ENCODE results near the gene SEC14L2. TPM values are rescaled to one million over a fixed set of nuclear protein-coding genes. Genes with fewer than 3 reads are reported as not detected.
A peak's percentile ranks its signal among the peaks of the same experiment; 100 is the strongest.

The SEC14L2 gene
- total and polyA plus RNA-seq, 2 of the 8 experiments (the other 6 are each of a cell fraction or from before 2014, with no cell fraction given) = 2.8 to 3.2 TPM

- peak; percentile 69 to 70; a peak in 2 of 4 replicates for TF ChIP-seq SIN3A (conservative IDR thresholded peaks at IDR 0.05 in 1 of 2, IDR thresholded peaks at IDR 0.05 in 1 of 2; ENCODE audit: low read depth in 1 of 2, low read length in 2 of 2)
- peak in 1 of 2 experiments; percentile 67; a peak in 2 of 3 replicates for TF ChIP-seq POLR2A (IDR thresholded peaks at IDR 0.05; ENCODE audit: control extremely low read depth in 1 of 2, low read depth in 2 of 2, low read length in 2 of 2)
- TF ChIP-seq ASH2L (IDR thresholded peaks at IDR 0.05; ENCODE audit: low read length) = no peak
- no peak for TF ChIP-seq NRF1 (IDR thresholded peaks at IDR 0.05; ENCODE audit: low read depth, low read length)
- TF ChIP-seq PHF8 (conservative IDR thresholded peaks at IDR 0.05; ENCODE audit: low read depth, low read length) = no peak
- TF ChIP-seq SAP30 (IDR thresholded peaks at IDR 0.05; ENCODE audit: insufficient read depth, insufficient replicate concordance, low read length) = peak; percentile 66
- peak; percentile 29; the same call in 1 of the 2 replicates for TF ChIP-seq TBP (IDR thresholded peaks at IDR 0.05; ENCODE audit: low read depth, low read length)
Observed at GRCh38 chr22:30422481-30423300, 25.9 kb downstream of the SEC14L2 start (continued).
